GM12878 (cell line): Measurements from ENCODE around the gene UNC45A. TPM values are rescaled to one million over a fixed set of nuclear protein-coding genes. Genes with fewer than 3 reads are reported as not detected.

Experiments
- ATAC-seq: fragments of 200-7000 bp; cut with Tn5 transposase; 3 replicates; pipeline ENCODE4 v1.9.1; 2020; ENCODE audit warnings: mild to moderate bottlenecking, moderate library complexity
- BruUV-seq: library from RNA; stranded (reverse); fragments of 400-500 nt; replicated peaks from 2 replicates; lab custom pipeline; 2021; lab: Mats Ljungman, UMichigan
- CTCF ChIA-PET: fragments of 300-600 bp; sonication (Branson Sonifier 250); formaldehyde crosslinking; extraction: SDS; loops from one replicate; lab custom pipeline; 2021; ENCODE audit warnings: inconsistent platforms; lab: Yijun Ruan, JAX
- POLR2A ChIA-PET: fragments of 350-600 bp; formaldehyde crosslinking; extraction: SDS; loops from one replicate; lab custom pipeline; 2021; ENCODE audit warnings: inconsistent platforms; lab: Charles Lee
- RAD21 ChIA-PET: fragments of 300-600 bp; sonication (Branson Sonifier 250); formaldehyde crosslinking; loops from one replicate; lab custom pipeline; 2023; ENCODE audit warnings: antibody characterized with exemption; ENCODE audit not compliant: unreplicated experiment; lab: Charles Lee
- SMC1A ChIA-PET: fragments of 300-600 bp; sonication (Branson Sonifier 250); formaldehyde crosslinking; loops from one replicate; lab custom pipeline; 2023; ENCODE audit not compliant: unreplicated experiment, uncharacterized antibody; lab: Charles Lee
- DNase-seq: peaks from one replicate; pipeline ENCODE4 v3.0.0-alpha.2; 2011; ENCODE audit warnings: low read depth, low spot score
- FAIRE-seq: peaks from 3 replicates; lab custom pipeline; 2011; peaks lifted over from hg19 to GRCh38; lab: Jason Lieb, UNC
- H2AFZ ChIP-seq: 2 replicates; pipeline ENCODE4 v1.6.0; 2011; ENCODE audit warnings: low read depth, low read length, control low read depth; ENCODE audit not compliant: control insufficient read depth
- H3K27ac ChIP-seq: 2 replicates; pipeline ENCODE4 v1.5.1; 2011; ENCODE audit warnings: control low read depth; ENCODE audit not compliant: control insufficient read depth, insufficient read depth
- H3K27me3 ChIP-seq, 2 experiments: replicated peaks in 1 of 2; 2 replicates each; pipeline versions ENCODE4 v1.6.0 to v1.6.1; 2011; ENCODE audit warnings: low read length in 1 of 2; ENCODE audit not compliant: control insufficient read depth in 2 of 2, insufficient read depth in 2 of 2
- H3K36me3 ChIP-seq, 2 experiments: 2 replicates each; pipeline ENCODE4 v1.5.1; 2011; ENCODE audit warnings: low read length in 1 of 2; ENCODE audit not compliant: control insufficient read depth in 2 of 2, insufficient read depth in 2 of 2
- H3K4me1 ChIP-seq: 2 replicates; pipeline ENCODE4 v1.6.1; 2011; ENCODE audit warnings: mild to moderate bottlenecking, low read length, moderate library complexity, mixed read lengths; ENCODE audit not compliant: control insufficient read depth, insufficient read depth
- H3K4me2 ChIP-seq: 2 replicates; pipeline ENCODE4 v1.6.0; 2011; ENCODE audit warnings: control low read depth; ENCODE audit not compliant: control insufficient read depth, insufficient read depth
- H3K4me3 ChIP-seq: fragments of 200-600 bp; sonication (generic); 2 replicates; pipeline ENCODE4 v1.5.1; 2016
- H3K79me2 ChIP-seq: 2 replicates; pipeline ENCODE4 v1.6.0; 2011; ENCODE audit warnings: low read length; ENCODE audit not compliant: control insufficient read depth, insufficient read depth
- H3K9ac ChIP-seq: 2 replicates; pipeline ENCODE4 v1.8.0; 2011; ENCODE audit warnings: low read length, control low read depth, mixed read lengths; ENCODE audit not compliant: control insufficient read depth, insufficient read depth
- H3K9me3 ChIP-seq: replicated peaks from 3 replicates; pipeline ENCODE4 v1.5.1; 2011; ENCODE audit warnings: mild to moderate bottlenecking, low read length; ENCODE audit not compliant: control insufficient read depth, insufficient read depth
- H4K20me1 ChIP-seq: 2 replicates; pipeline ENCODE4 v1.6.0; 2011; ENCODE audit not compliant: control insufficient read depth, insufficient read depth
- ASH2L ChIP-seq: fragments of 300-600, 200-600 bp; sonication (generic); IDR thresholded peaks from 2 replicates; pipeline ENCODE4 v1.6.1; 2017; ENCODE audit warnings: low read depth, mild to moderate bottlenecking, borderline replicate concordance
- CTCF ChIP-seq, 3 experiments: IDR thresholded peaks in 2 of 3; conservative IDR thresholded peaks in 1 of 3; 2 replicates each; pipeline ENCODE4 v1.5.1; 2011; ENCODE audit warnings: low read depth in 3 of 3, low read length in 3 of 3, mild to moderate bottlenecking in 3 of 3, control low read depth in 2 of 3, moderate library complexity in 2 of 3, inconsistent platforms in 1 of 3, mixed read lengths in 1 of 3; ENCODE audit not compliant: control insufficient read depth in 2 of 3, insufficient read depth in 1 of 3; ENCODE audit errors: extremely low read depth in 1 of 3
- NFYB ChIP-seq: IDR thresholded peaks from 2 replicates; pipeline ENCODE4 v1.6.1; 2011; ENCODE audit warnings: low read depth, mild to moderate bottlenecking, low read length, improper control_type of control experiment, moderate library complexity; ENCODE audit not compliant: insufficient read depth
- NKRF ChIP-seq: fragments of 450-650 bp; conservative IDR thresholded peaks from 2 replicates; pipeline ENCODE4 v1.6.1; 2017; ENCODE audit warnings: mild to moderate bottlenecking, moderate library complexity
- POLR2AphosphoS2 ChIP-seq: IDR thresholded peaks from 2 replicates; pipeline ENCODE4 v1.6.1; 2011; ENCODE audit warnings: low read depth, mild to moderate bottlenecking, low read length, improper control_type of control experiment, moderate library complexity
- SP1 ChIP-seq: IDR thresholded peaks from one replicate; pipeline ENCODE4 v1.6.1; 2011; ENCODE audit warnings: low read depth, low read length
- WGBS: methylation state at CpG from one replicate; pipeline ENCODE4 v1.1.6; 2016; ENCODE audit warnings: low lambda C conversion rate; ENCODE audit not compliant: insufficient replicate concordance, insufficient coverage; ENCODE audit errors: missing lambda C conversion rate; 5-methylcytosine and 5-hydroxymethylcytosine counted together
- in situ Hi-C: fragments of 300-500 bp; cut with MboI; formaldehyde crosslinking; loops from 9 replicates; pipeline ENCODE4 v1.14.3; 2018; ENCODE audit warnings: mixed read lengths
- intact Hi-C: fragments of 100-400 bp; cut with micrococcal nuclease; formaldehyde crosslinking; loops from one replicate; pipeline ENCODE4 v1.14.2; 2022; ENCODE audit not compliant: unreplicated experiment
- polyA plus RNA-seq, 11 experiments: library from polyadenylated mRNA; depleted of rRNA in 4 of 11; unstranded in 6 of 11; stranded (reverse) in 5 of 11; fragments of >200 nt; fragmentation: Nextera tagmentation in 4 of 11; fragmentation: Illumina TruSeq in 1 of 11; extraction: Ambion mirVana in 4 of 11; extraction: Trizol in 1 of 11; gene quantifications; 1 replicate in 1 of 11; 2 replicates in 10 of 11; pipeline versions ENCODE4 v1.2.1 to v1.2.3, GENCODE V29; 2011 to 2016; ENCODE audit warnings: inconsistent platforms in 2 of 11, missing spikeins in 2 of 11, low read depth in 1 of 11
- total RNA-seq, 4 experiments: library from RNA; depleted of rRNA in 3 of 4; stranded (reverse); fragments of >200 nt in 3 of 4; fragmentation: Illumina TruSeq in 1 of 4; extraction: Trizol in 1 of 4; gene quantifications; 2 replicates each; pipeline versions ENCODE4 v1.2.1 to v1.2.3, GENCODE V29; 2013 to 2021

UNC45A gene
- total and polyA plus RNA-seq, 10 of the 15 experiments (the other 5 are each of a cell fraction or from before 2014, with no cell fraction given) = 10.3 to 57.8 (median 40.5) TPM

- no peak overlapping the region for H3K4me2 ChIP-seq
- DNase-seq (no peak), FAIRE-seq (no peak), ATAC-seq (no peak)
- H3K27ac ChIP-seq = no peak overlapping the region
- ChIA-PET CTCF (interaction anchor here (1.0 to 4.7 kb wide), 22 partner anchors 9 to 542 kb away, joined by 3 to 104 read pairs (median 10); partner anchors contain the start of genes BLM, HDDC3 and UNC45A), RAD21 (interaction anchor here (1.5 to 4.0 kb wide), 7 partner anchors 46 to 567 kb away, joined by 3 to 57 read pairs (median 18); partner anchors contain the start of genes BLM, HDDC3 and UNC45A), SMC1A (interaction anchor here (1.1 to 4.6 kb wide), 15 partner anchors 10 to 387 kb away, joined by 3 to 49 read pairs (median 10); partner anchors contain the start of genes HDDC3 and UNC45A), POLR2A (interaction anchor here (0.6 kb wide), 1 partner anchor 13 kb away, joined by 4 read pairs; no protein-coding TSS in a partner anchor)
- peaks cover 19% of the 10 kb centered on the region for H3K4me1 ChIP-seq
- H3K27me3 ChIP-seq = no peaks in the 10 kb centered on the region
- TF ChIP-seq SP1 = no peak
- TF ChIP-seq NKRF = no peak
- no peak for TF ChIP-seq CTCF (IDR thresholded peaks at IDR 0.05 in 2 of 3, conservative IDR thresholded peaks at IDR 0.05 in 1 of 3; ENCODE audit: control insufficient read depth in 2 of 3, extremely low read depth in 1 of 3, insufficient read depth in 1 of 3, low read depth in 3 of 3, low read length in 3 of 3)
- no peak for TF ChIP-seq NFYB
- TF ChIP-seq POLR2AphosphoS2 = no peak
- TF ChIP-seq ASH2L = no peak
- no TSS peak for BruUV-seq
- H3K36me3 ChIP-seq = peaks cover 0 to 4% of the 10 kb centered on the region in 2 experiments; a peak in 2 of 4 replicates
- no peak overlapping the region for H3K4me3 ChIP-seq
- H3K9ac ChIP-seq = no peak overlapping the region
- 74% methylated on average over 13 of the region's 13 CpGs for WGBS
- no peak overlapping the region for H2AFZ ChIP-seq
- H3K79me2 ChIP-seq = no peaks in the 10 kb centered on the region; the same call in 1 of the 2 replicates
- in situ Hi-C loops (loop anchor here (5.0 kb wide), 2 partner anchors 240 to 565 kb away; no protein-coding TSS in a partner anchor), intact Hi-C loops (loop anchor here (5.0 to 10.0 kb wide), 4 partner anchors 70 to 392 kb away; partner anchors contain the start of gene BLM)
- H4K20me1 ChIP-seq = no peaks in the 10 kb centered on the region
- H3K9me3 ChIP-seq = no peaks in the 10 kb centered on the region
Observed at GRCh38 chr15:90887037-90887481, 48.0 kb upstream of the UNC45A start.
